Duodenal mucosa (tissue), 2 donors: ENCODE data around the gene CDH11.

Experiments used
- H3K27ac ChIP-seq: one replicate; pipeline ENCODE4 v1.7.0; 2013; ENCODE audit warnings: low read depth, low read length
- H3K27me3 ChIP-seq, 2 donors: one replicate each; pipeline ENCODE4 v1.7.0; 2013; ENCODE audit warnings: low read length in 2 of 2, control low read depth in 1 of 2; ENCODE audit not compliant: insufficient read depth in 2 of 2, control insufficient read depth in 1 of 2
- H3K36me3 ChIP-seq, 2 donors: one replicate each; pipeline ENCODE4 v1.7.0; 2013; ENCODE audit warnings: low read length in 2 of 2, control low read depth in 1 of 2; ENCODE audit not compliant: insufficient read depth in 2 of 2, control insufficient read depth in 1 of 2
- H3K4me1 ChIP-seq, 2 donors: one replicate each; pipeline ENCODE4 v1.7.0; 2013; ENCODE audit warnings: low read length in 2 of 2, control low read depth in 1 of 2; ENCODE audit not compliant: insufficient read depth in 2 of 2, control insufficient read depth in 1 of 2
- H3K4me3 ChIP-seq, 2 donors: one replicate each; pipeline ENCODE4 v1.7.0; 2013; ENCODE audit warnings: low read length in 2 of 2, low read depth in 1 of 2
- H3K9ac ChIP-seq, 2 donors: one replicate each; pipeline ENCODE4 v1.7.0; 2013; ENCODE audit warnings: low read length in 2 of 2, low read depth in 1 of 2
- H3K9me3 ChIP-seq, 2 donors: one replicate each; pipeline ENCODE4 v1.7.0; 2013; ENCODE audit warnings: low read length in 2 of 2, control low read depth in 1 of 2; ENCODE audit not compliant: control insufficient read depth in 1 of 2

Gene CDH11

GRCh38 chr16:65101009-65101408, 20.9 kb downstream of the CDH11 start:
- Histone ChIP-seq H3K36me3 (no peaks in the 10 kb centered on the region), H3K4me3 (no peak overlapping the region), H3K9ac (no peak overlapping the region), H3K4me1 (no peaks in the 10 kb centered on the region), H3K27ac (no peak overlapping the region), H3K9me3 (no peaks in the 10 kb centered on the region), H3K27me3 (no peaks in the 10 kb centered on the region)

- Histone ChIP-seq H3K9ac (no peak overlapping the region), H3K4me3 (no peak overlapping the region), H3K27me3 (no peaks in the 10 kb centered on the region), H3K36me3 (no peaks in the 10 kb centered on the region), H3K9me3 (no peaks in the 10 kb centered on the region), H3K4me1 (no peaks in the 10 kb centered on the region), H3K27ac (no peak overlapping the region)
Measured at GRCh38 chr16:65099607-65100006, 22.3 kb downstream of the CDH11 start.

- Histone ChIP-seq H3K9me3 (no peaks in the 10 kb centered on the region), H3K27ac (no peak overlapping the region), H3K9ac (no peak overlapping the region), H3K4me3 (no peak overlapping the region), H3K4me1 (no peaks in the 10 kb centered on the region), H3K36me3 (no peaks in the 10 kb centered on the region), H3K27me3 (no peaks in the 10 kb centered on the region)
Measured at GRCh38 chr16:65098916-65099315, 22.9 kb downstream of the CDH11 start.

GRCh38 chr16:65097296-65097695, 24.6 kb downstream of the CDH11 start:
- Histone ChIP-seq H3K4me1 (no peaks in the 10 kb centered on the region), H3K27me3 (no peaks in the 10 kb centered on the region), H3K9me3 (no peaks in the 10 kb centered on the region), H3K27ac (no peak overlapping the region), H3K36me3 (no peaks in the 10 kb centered on the region), H3K9ac (no peak overlapping the region), H3K4me3 (no peak overlapping the region)

GRCh38 chr16:65095906-65096305, 26.0 kb downstream of the CDH11 start:
- H3K36me3 ChIP-seq = no peaks in the 10 kb centered on the region
- no peak overlapping the region for H3K9ac ChIP-seq
- no peak overlapping the region for H3K27ac ChIP-seq
- no peaks in the 10 kb centered on the region for H3K9me3 ChIP-seq
- H3K27me3 ChIP-seq = no peaks in the 10 kb centered on the region
- no peaks in the 10 kb centered on the region for H3K4me1 ChIP-seq
- H3K4me3 ChIP-seq = no peak overlapping the region

GRCh38 chr16:65095090-65095728, 26.7 kb downstream of the CDH11 start:
- no peak overlapping the region for H3K27ac ChIP-seq
- H3K9me3 ChIP-seq = no peaks in the 10 kb centered on the region
- H3K36me3 ChIP-seq = no peaks in the 10 kb centered on the region
- no peak overlapping the region for H3K9ac ChIP-seq
- no peaks in the 10 kb centered on the region for H3K27me3 ChIP-seq
- H3K4me1 ChIP-seq = no peaks in the 10 kb centered on the region
- H3K4me3 ChIP-seq = no peak overlapping the region

- Histone ChIP-seq H3K36me3 (no peaks in the 10 kb centered on the region), H3K4me1 (no peaks in the 10 kb centered on the region), H3K27ac (no peak overlapping the region), H3K27me3 (no peaks in the 10 kb centered on the region), H3K4me3 (no peak overlapping the region), H3K9ac (no peak overlapping the region), H3K9me3 (no peaks in the 10 kb centered on the region)
Measured at GRCh38 chr16:65094009-65094408, 27.9 kb downstream of the CDH11 start.

GRCh38 chr16:65083164-65083857, 38.6 kb downstream of the CDH11 start:
- Histone ChIP-seq H3K27ac (no peak overlapping the region), H3K9me3 (no peaks in the 10 kb centered on the region)

GRCh38 chr16:65079549-65079948, 42.3 kb downstream of the CDH11 start:
- Histone ChIP-seq H3K9me3 (no peaks in the 10 kb centered on the region), H3K36me3 (no peaks in the 10 kb centered on the region), H3K27ac (no peak overlapping the region), H3K4me1 (no peaks in the 10 kb centered on the region), H3K27me3 (no peaks in the 10 kb centered on the region), H3K4me3 (no peak overlapping the region), H3K9ac (no peak overlapping the region)

More at GRCh38 chr16:65083164-65083857, 38.6 kb downstream of the CDH11 start:
- no peaks in the 10 kb centered on the region for H3K27me3 ChIP-seq
- H3K36me3 ChIP-seq = no peaks in the 10 kb centered on the region
- H3K4me3 ChIP-seq = no peak overlapping the region
- no peak overlapping the region for H3K9ac ChIP-seq
- no peaks in the 10 kb centered on the region for H3K4me1 ChIP-seq

- Histone ChIP-seq H3K4me1 (no peaks in the 10 kb centered on the region), H3K36me3 (no peaks in the 10 kb centered on the region), H3K27ac (no peak overlapping the region), H3K9ac (no peak overlapping the region), H3K4me3 (no peak overlapping the region), H3K27me3 (no peaks in the 10 kb centered on the region), H3K9me3 (no peaks in the 10 kb centered on the region)
Measured at GRCh38 chr16:65077181-65077580, 44.7 kb downstream of the CDH11 start.
